Neural crest cell (in vitro differentiated cells): ENCODE measurements around the gene CYP11A1. TPM values are rescaled to one million over a fixed set of nuclear protein-coding genes. Genes with fewer than 3 reads are reported as not detected.

Source experiments
- DNase-seq: peaks from one replicate; pipeline ENCODE4 v3.0.0; 2021; ENCODE audit warnings: low read depth, mixed read lengths, low spot score
- H3K27ac Mint-ChIP-seq: one replicate; pipeline ENCODE4 v1.8.0; 2021; ENCODE audit warnings: mild to moderate bottlenecking, mixed read lengths; ENCODE audit not compliant: unreplicated experiment
- H3K27me3 Mint-ChIP-seq: 2 replicates; pipeline ENCODE4 v1.8.0; 2021; ENCODE audit warnings: low read depth, mild to moderate bottlenecking, mixed read lengths
- H3K36me3 Mint-ChIP-seq: 2 replicates; pipeline ENCODE4 v1.8.0; 2021; ENCODE audit warnings: low read depth, mild to moderate bottlenecking, mixed read lengths
- H3K4me1 Mint-ChIP-seq: 2 replicates; pipeline ENCODE4 v1.8.0; 2021; ENCODE audit warnings: mixed read lengths
- H3K4me3 Mint-ChIP-seq: one replicate; pipeline ENCODE4 v1.8.0; 2021; ENCODE audit warnings: mild to moderate bottlenecking, mixed read lengths
- H3K9me3 Mint-ChIP-seq: 2 replicates; pipeline ENCODE4 v1.8.0; 2021; ENCODE audit warnings: mixed read lengths
- CTCF ChIP-seq: fragments of 200-600 bp; sonication (generic); conservative IDR thresholded peaks from 2 replicates; pipeline ENCODE4 v1.5.0; 2021; ENCODE audit warnings: antibody characterized with exemption, mild to moderate bottlenecking
- total RNA-seq: library from RNA; stranded (reverse); gene quantifications from 2 replicates; pipeline ENCODE4 v1.2.1, GENCODE V29; 2021

The CYP11A1 gene
- total RNA-seq, 1 donor from 2014 or later: 0.77 TPM

GRCh38 chr15:74304431-74304830, 63.0 kb downstream of the CYP11A1 start:
- Mint-ChIP-seq H3K9me3 (no peaks in the 10 kb centered on the region), H3K36me3 (no peaks in the 10 kb centered on the region), H3K4me3 (peak overlapping the region; percentile 71), H3K4me1 (peaks cover 94% of the 10 kb centered on the region), H3K27ac (peak overlapping the region; percentile 85), H3K27me3 (peaks cover 24% of the 10 kb centered on the region)
- TF ChIP-seq CTCF: no peak
- DNase-seq: no peak

- no peak for DNase-seq
- TF ChIP-seq CTCF: no peak
- Mint-ChIP-seq H3K4me1 (peaks cover 90% of the 10 kb centered on the region), H3K27ac (peak overlapping the region; percentile 60), H3K36me3 (no peaks in the 10 kb centered on the region), H3K27me3 (peaks cover 24% of the 10 kb centered on the region), H3K4me3 (peak overlapping the region; percentile 71), H3K9me3 (no peaks in the 10 kb centered on the region)
Measured at GRCh38 chr15:74303741-74304309, 63.6 kb downstream of the CYP11A1 start.

- peak overlapping the region; percentile 33 for H3K4me3 Mint-ChIP-seq
- peaks cover 85% of the 10 kb centered on the region for H3K4me1 Mint-ChIP-seq
- H3K27me3 Mint-ChIP-seq: peaks cover 27% of the 10 kb centered on the region
- peak; percentile 70 for TF ChIP-seq CTCF
- H3K27ac Mint-ChIP-seq: no peak overlapping the region
- no peaks in the 10 kb centered on the region for H3K36me3 Mint-ChIP-seq
- H3K9me3 Mint-ChIP-seq: no peaks in the 10 kb centered on the region
- peak; percentile 72 for DNase-seq
Measured at GRCh38 chr15:74302821-74303359, 64.6 kb downstream of the CYP11A1 start.

GRCh38 chr15:74301583-74302361, 65.7 kb downstream of the CYP11A1 start:
- no peaks in the 10 kb centered on the region for H3K9me3 Mint-ChIP-seq
- H3K27ac Mint-ChIP-seq: no peak overlapping the region
- peaks cover 75% of the 10 kb centered on the region for H3K4me1 Mint-ChIP-seq
- no peak for DNase-seq
- TF ChIP-seq CTCF: no peak
- no peak overlapping the region for H3K4me3 Mint-ChIP-seq
- peaks cover 27% of the 10 kb centered on the region for H3K27me3 Mint-ChIP-seq
- H3K36me3 Mint-ChIP-seq: no peaks in the 10 kb centered on the region

GRCh38 chr15:74300057-74300795, 67.2 kb downstream of the CYP11A1 start:
- peaks cover 59% of the 10 kb centered on the region for H3K4me1 Mint-ChIP-seq
- no peak for TF ChIP-seq CTCF
- H3K4me3 Mint-ChIP-seq: peak overlapping the region; percentile 5
- no peaks in the 10 kb centered on the region for H3K9me3 Mint-ChIP-seq
- H3K27me3 Mint-ChIP-seq: peaks cover 27% of the 10 kb centered on the region
- H3K36me3 Mint-ChIP-seq: no peaks in the 10 kb centered on the region
- no peak for DNase-seq
- no peak overlapping the region for H3K27ac Mint-ChIP-seq
